SIG-M5 treated with dmso at 0.1 percent for 504 hours (cell line): ENCODE data around the gene ZNF91.
"Not testable (repeated sequence)": the region's sequence is repeated elsewhere in the genome, so short reads cannot be mapped to it uniquely, and the experiment has no call there.

Experiments
- DNase-seq: peaks from one replicate; lab custom pipeline; 2025; ENCODE audit not compliant: unreplicated experiment; lab: John Stamatoyannopoulos, UW

The ZNF91 gene

GRCh38 chr19:23321403-23321802 is 73.9 kb downstream of the ZNF91 start:
- DNase-seq: not testable (repeated sequence)

- DNase-seq: not testable (repeated sequence)
Observed at GRCh38 chr19:23319571-23319970, 75.7 kb downstream of the ZNF91 start.

GRCh38 chr19:23318941-23319340 is 76.3 kb downstream of the ZNF91 start:
- not testable (repeated sequence) for DNase-seq

DNA sequence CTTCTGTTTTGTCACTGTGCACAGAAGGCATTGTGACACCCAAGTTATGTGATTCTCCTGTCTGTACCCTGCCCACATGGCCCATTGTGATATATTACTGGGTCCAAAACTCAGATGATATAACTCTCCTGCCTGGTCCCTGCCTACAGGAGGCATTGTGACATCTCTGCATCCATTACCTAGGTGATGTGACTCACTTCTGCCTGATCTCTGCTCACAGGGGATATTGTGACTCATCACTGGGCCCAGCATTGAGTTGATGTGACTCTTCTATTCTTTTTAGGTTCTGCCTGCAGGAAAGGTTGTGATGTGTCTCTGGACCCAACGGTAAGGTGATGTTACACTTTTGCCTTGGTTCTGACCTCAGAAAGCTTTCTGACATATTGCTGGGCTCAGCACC is 77.1 kb downstream of the ZNF91 start:
- no peak for DNase-seq

- no peak for DNase-seq
Observed at GRCh38 chr19:23315286-23315685, 80.0 kb downstream of the ZNF91 start.

GRCh38 chr19:23314505-23315251 is 80.6 kb downstream of the ZNF91 start:
- no peak for DNase-seq

DNA sequence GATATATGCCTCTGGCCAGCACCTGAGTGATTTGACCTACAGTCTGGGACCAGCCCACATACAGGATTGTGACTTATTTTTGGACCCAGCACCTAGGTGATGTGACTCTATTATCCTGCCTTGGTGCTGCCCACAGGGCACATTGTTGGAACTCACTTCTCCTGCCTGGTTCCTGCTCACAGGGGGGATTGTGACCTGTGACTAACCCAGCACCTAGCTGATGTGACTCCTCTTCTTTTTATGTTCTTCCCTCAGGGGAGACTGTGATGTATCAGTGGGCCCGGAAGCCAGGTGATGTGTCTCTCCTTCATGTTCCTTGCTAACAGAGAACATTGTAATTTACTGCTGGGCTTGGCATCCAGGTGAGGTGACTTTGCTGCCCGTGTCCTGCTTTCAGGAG is 82.1 kb downstream of the ZNF91 start:
- no peak for DNase-seq

- DNase-seq: no peak
Observed at GRCh38 chr19:23312515-23312914, 82.8 kb downstream of the ZNF91 start.

DNA sequence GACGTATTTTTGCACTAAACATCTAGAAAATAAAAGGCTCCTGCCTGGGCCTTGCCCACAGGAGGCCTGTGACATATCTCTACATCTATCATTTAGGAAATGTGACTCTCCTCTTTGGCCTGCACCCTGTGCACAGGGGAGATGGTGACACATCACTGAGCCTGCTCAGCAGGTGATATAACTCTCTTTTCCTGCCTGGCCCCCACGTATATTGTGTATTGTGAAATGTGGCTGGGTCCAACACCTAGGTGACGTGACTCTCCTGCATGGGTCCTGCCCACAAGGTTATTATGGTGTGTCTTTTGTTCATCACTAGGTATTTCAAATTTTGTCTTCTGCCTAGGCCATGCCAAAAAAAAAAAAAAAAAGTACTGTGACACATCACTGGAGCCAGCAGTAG is 83.7 kb downstream of the ZNF91 start:
- no peak for DNase-seq

DNA sequence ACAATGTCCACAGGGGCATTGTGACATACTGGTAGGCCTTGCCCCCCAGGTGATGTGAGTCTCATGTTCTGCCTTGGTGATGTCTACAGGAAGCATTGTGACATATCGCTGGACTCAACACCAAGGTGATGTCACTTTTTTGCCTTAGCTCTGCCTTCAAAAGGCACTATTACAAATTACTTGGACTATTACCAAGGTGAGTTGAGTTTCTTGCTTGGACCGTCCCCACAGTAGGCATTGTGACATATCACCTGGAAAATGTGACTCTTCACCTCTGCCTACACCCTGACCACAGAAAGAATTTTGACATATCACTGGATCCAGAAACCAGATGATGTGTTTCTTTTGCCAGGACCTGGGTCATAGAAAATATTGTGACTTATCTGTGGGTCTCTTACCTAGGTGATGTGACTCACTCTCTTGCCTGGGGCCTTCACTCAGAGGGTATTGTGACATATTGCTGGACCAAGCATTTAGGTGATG is 84.5 kb downstream of the ZNF91 start:
- DNase-seq: no peak

- no peak for DNase-seq
Observed at GRCh38 chr19:23309926-23310325, 85.3 kb downstream of the ZNF91 start.

GRCh38 chr19:23305555-23305954 is 89.7 kb downstream of the ZNF91 start:
- DNase-seq: no peak

- DNase-seq: no peak
Observed at GRCh38 chr19:23304238-23304637, 91.0 kb downstream of the ZNF91 start.

DNA sequence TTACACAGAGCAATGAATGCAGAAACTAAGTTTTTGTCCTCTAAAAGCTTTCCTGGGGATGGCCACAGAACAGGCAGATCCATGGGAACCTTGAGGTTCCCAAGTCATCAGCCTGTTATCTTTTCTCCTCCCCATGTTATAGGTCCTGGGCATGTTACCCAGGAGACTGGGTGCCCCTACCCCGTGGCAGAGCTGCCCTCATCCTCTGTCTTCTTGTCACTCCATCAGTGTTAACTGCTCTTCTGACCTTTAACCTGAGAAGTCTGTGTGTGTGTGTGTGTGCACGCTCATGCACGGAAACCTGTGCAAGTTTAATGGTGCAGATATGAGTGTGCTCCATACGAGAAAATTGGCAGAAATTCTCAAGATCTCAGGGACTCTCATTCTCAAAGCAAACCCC is 101.1 kb downstream of the ZNF91 start:
- no peak for DNase-seq

- DNase-seq: not testable (repeated sequence)
Observed at GRCh38 chr19:23289966-23290365, 105.3 kb downstream of the ZNF91 start.
